DND-41 (cell line): Measurements from ENCODE around the gene ZNF443.

ENCODE experiments used
- ATAC-seq: fragments of 200-7000 bp; cut with Tn5 transposase; 3 replicates; pipeline ENCODE4 v1.9.1; 2021; ENCODE audit warnings: low read depth; ENCODE audit not compliant: insufficient read depth
- DNase-seq: peaks from one replicate; pipeline ENCODE4 v3.0.0-alpha.2; 2020
- H2AFZ ChIP-seq: 2 replicates; pipeline ENCODE4 v1.6.0; 2012; ENCODE audit warnings: low read depth, low read length
- H3K27ac ChIP-seq: 2 replicates; pipeline ENCODE4 v1.5.1; 2012; ENCODE audit warnings: low read length, inconsistent platforms
- H3K27me3 ChIP-seq: fragments of 200-600 bp; sonication (generic); 2 replicates; pipeline ENCODE4 v1.6.0; 2012; ENCODE audit warnings: low read length, mild to moderate bottlenecking, inconsistent platforms; ENCODE audit not compliant: insufficient read depth, poor library complexity
- H3K36me3 ChIP-seq: 2 replicates; pipeline ENCODE4 v1.5.1; 2012; ENCODE audit warnings: low read length, inconsistent platforms; ENCODE audit not compliant: insufficient read depth
- H3K4me1 ChIP-seq: 2 replicates; pipeline ENCODE4 v1.5.1; 2012; ENCODE audit warnings: mild to moderate bottlenecking, low read length; ENCODE audit not compliant: insufficient read depth
- H3K4me2 ChIP-seq: 2 replicates; pipeline ENCODE4 v1.6.0; 2012; ENCODE audit warnings: mild to moderate bottlenecking, moderate library complexity, low read length, inconsistent platforms; ENCODE audit not compliant: insufficient read depth
- H3K4me3 ChIP-seq, 2 experiments: fragments of 200-600 bp in 1 of 2; shearing (Covaris generic) in 1 of 2; 2 replicates each; pipeline ENCODE4 v1.5.1; 2012 to 2016; ENCODE audit warnings: inconsistent platforms in 2 of 2, low read length in 2 of 2, mild to moderate bottlenecking in 2 of 2, low read depth in 1 of 2, moderate library complexity in 1 of 2
- H3K79me2 ChIP-seq: 2 replicates; pipeline ENCODE4 v1.6.0; 2012; ENCODE audit warnings: low read length, inconsistent platforms; ENCODE audit not compliant: insufficient read depth
- H3K9ac ChIP-seq: 2 replicates; pipeline ENCODE4 v1.6.0; 2012; ENCODE audit warnings: low read depth, mild to moderate bottlenecking, inconsistent platforms, low read length, moderate library complexity
- H3K9me3 ChIP-seq: 2 replicates; pipeline ENCODE4 v1.5.1; 2012; ENCODE audit warnings: low read length, moderate library complexity, mild to moderate bottlenecking, inconsistent platforms; ENCODE audit not compliant: insufficient read depth, severe bottlenecking
- H4K20me1 ChIP-seq: 2 replicates; pipeline ENCODE4 v1.6.0; 2012; ENCODE audit warnings: low read length; ENCODE audit not compliant: insufficient read depth
- CTCF ChIP-seq: IDR thresholded peaks from 2 replicates; pipeline ENCODE4 v1.5.1; 2012; ENCODE audit warnings: borderline replicate concordance, low read length, moderate library complexity, mild to moderate bottlenecking; ENCODE audit not compliant: poor library complexity, severe bottlenecking; ENCODE audit errors: extremely low read depth
- EZH2 ChIP-seq: IDR thresholded peaks from 3 replicates; pipeline ENCODE4 v1.6.1; 2012; ENCODE audit warnings: borderline replicate concordance, low read depth, mild to moderate bottlenecking, moderate library complexity, low read length, inconsistent platforms; ENCODE audit not compliant: severe bottlenecking

Gene ZNF443

GRCh38 chr19:12484371-12485051 is 43.7 kb upstream of the ZNF443 start, which contains the start of gene ZNF709:
TSS of gene ZNF709 (minus strand) at chr19:12484816. CDS start at chr19:12484657, 159 bp downstream.
- peaks cover 5% of the 10 kb centered on the region; the same call in 1 of the 2 replicates for H4K20me1 ChIP-seq
- H3K4me2 ChIP-seq, result peak within 1 kb of the TSS; percentile 80
- peak within 1 kb of the TSS; percentile 67 to 72; a peak in 3 of 4 replicates for H3K4me3 ChIP-seq
- no peak for TF ChIP-seq CTCF
- no peak for TF ChIP-seq EZH2
- peaks cover 45% of the 10 kb centered on the region for H3K79me2 ChIP-seq
- H3K9ac ChIP-seq, result peak within 1 kb of the TSS; percentile 72
- H3K4me1 ChIP-seq, result peaks cover 29% of the 10 kb centered on the region
- H3K27ac ChIP-seq, result peak within 1 kb of the TSS; percentile 59
- H3K9me3 ChIP-seq, result no peaks in the 10 kb centered on the region
- peak within 1 kb of the TSS; percentile 91 for H2AFZ ChIP-seq
- no peaks in the 10 kb centered on the region for H3K27me3 ChIP-seq
- peak; percentile 98 for ATAC-seq
- DNase-seq, result peak; percentile 94
- H3K36me3 ChIP-seq, result no peaks in the 10 kb centered on the region; the same call in 1 of the 2 replicates

- peak overlapping the region; percentile 67 to 72; a peak in 3 of 4 replicates for H3K4me3 ChIP-seq
- H3K27me3 ChIP-seq, result no peaks in the 10 kb centered on the region
- H3K4me1 ChIP-seq, result peaks cover 29% of the 10 kb centered on the region
- DNase-seq, result no peak
- H3K79me2 ChIP-seq, result peaks cover 49% of the 10 kb centered on the region
- H3K27ac ChIP-seq, result peak overlapping the region; percentile 59
- no peaks in the 10 kb centered on the region; the same call in 1 of the 2 replicates for H3K36me3 ChIP-seq
- ATAC-seq, result no peak
- peaks cover 5% of the 10 kb centered on the region; the same call in 1 of the 2 replicates for H4K20me1 ChIP-seq
- H3K9me3 ChIP-seq, result no peaks in the 10 kb centered on the region
- TF ChIP-seq EZH2, result no peak
- no peak for TF ChIP-seq CTCF
- peak overlapping the region; percentile 80 for H3K4me2 ChIP-seq
- peak overlapping the region; percentile 91 for H2AFZ ChIP-seq
- peak overlapping the region; percentile 72 for H3K9ac ChIP-seq
Observed at GRCh38 chr19:12484011-12484370, 43.2 kb upstream of the ZNF443 start.

GRCh38 chr19:12482509-12482886 is 41.7 kb upstream of the ZNF443 start:
- peaks cover 12% of the 10 kb centered on the region for H4K20me1 ChIP-seq
- no peaks in the 10 kb centered on the region; the same call in 1 of the 2 replicates for H3K36me3 ChIP-seq
- no peaks in the 10 kb centered on the region for H3K27me3 ChIP-seq
- H3K79me2 ChIP-seq, result peaks cover 62% of the 10 kb centered on the region
- H3K4me3 ChIP-seq, result peak overlapping the region in 1 of 2 experiments; percentile 31; a peak in 1 of 4 replicates
- H2AFZ ChIP-seq, result no peak overlapping the region
- peak overlapping the region; percentile 80; the same call in 1 of the 2 replicates for H3K4me2 ChIP-seq
- no peak for ATAC-seq
- H3K4me1 ChIP-seq, result peaks cover 29% of the 10 kb centered on the region
- H3K9ac ChIP-seq, result no peak overlapping the region
- H3K9me3 ChIP-seq, result no peaks in the 10 kb centered on the region
- DNase-seq, result no peak
- no peak overlapping the region for H3K27ac ChIP-seq
- TF ChIP-seq CTCF, result no peak
- TF ChIP-seq EZH2, result no peak
